Activated effector memory CD4-positive, alpha-beta T cell treated with Interleukin-2 at 50 U/mL for 16 hours (primary cell): ENCODE measurements around the gene CITED1.

Experiments used
- DNase-seq: peaks from one replicate; pipeline ENCODE4 v3.0.0-alpha.2; 2020

The CITED1 gene

GRCh38 chrX:72269671-72270251 is 36.0 kb downstream of the CITED1 start:
- DNase-seq: no peak

GRCh38 chrX:72268597-72269365 is 36.9 kb downstream of the CITED1 start:
- DNase-seq: no peak

- DNase-seq: no peak
Observed at GRCh38 chrX:72265263-72265662, 40.5 kb downstream of the CITED1 start.

- no peak for DNase-seq
Observed at GRCh38 chrX:72262077-72262476, 43.6 kb downstream of the CITED1 start.

GRCh38 chrX:72260448-72260847 is 45.3 kb downstream of the CITED1 start:
- DNase-seq: no peak

GRCh38 chrX:72258174-72258573 is 47.5 kb downstream of the CITED1 start:
- DNase-seq: no peak

GRCh38 chrX:72255864-72256263 is 49.9 kb downstream of the CITED1 start:
- no peak for DNase-seq

- DNase-seq: no peak
Observed at GRCh38 chrX:72255445-72255844, 50.3 kb downstream of the CITED1 start.

- no peak for DNase-seq
Observed at GRCh38 chrX:72254816-72255215, 50.9 kb downstream of the CITED1 start.

GRCh38 chrX:72253686-72254085 is 52.0 kb downstream of the CITED1 start:
- no peak for DNase-seq
